ENCODE data around the gene SLC5A4.

- TF ChIP-seq, protein P1, sequence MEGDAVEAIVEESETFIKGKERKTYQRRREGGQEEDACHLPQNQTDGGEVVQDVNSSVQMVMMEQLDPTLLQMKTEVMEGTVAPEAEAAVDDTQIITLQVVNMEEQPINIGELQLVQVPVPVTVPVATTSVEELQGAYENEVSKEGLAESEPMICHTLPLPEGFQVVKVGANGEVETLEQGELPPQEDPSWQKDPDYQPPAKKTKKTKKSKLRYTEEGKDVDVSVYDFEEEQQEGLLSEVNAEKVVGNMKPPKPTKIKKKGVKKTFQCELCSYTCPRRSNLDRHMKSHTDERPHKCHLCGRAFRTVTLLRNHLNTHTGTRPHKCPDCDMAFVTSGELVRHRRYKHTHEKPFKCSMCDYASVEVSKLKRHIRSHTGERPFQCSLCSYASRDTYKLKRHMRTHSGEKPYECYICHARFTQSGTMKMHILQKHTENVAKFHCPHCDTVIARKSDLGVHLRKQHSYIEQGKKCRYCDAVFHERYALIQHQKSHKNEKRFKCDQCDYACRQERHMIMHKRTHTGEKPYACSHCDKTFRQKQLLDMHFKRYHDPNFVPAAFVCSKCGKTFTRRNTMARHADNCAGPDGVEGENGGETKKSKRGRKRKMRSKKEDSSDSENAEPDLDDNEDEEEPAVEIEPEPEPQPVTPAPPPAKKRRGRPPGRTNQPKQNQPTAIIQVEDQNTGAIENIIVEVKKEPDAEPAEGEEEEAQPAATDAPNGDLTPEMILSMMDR (conservative IDR thresholded peaks at IDR 0.05), result no peak
- TF ChIP-seq ZFX (IDR thresholded peaks at IDR 0.05), result no peak
Observed at GRCh38 chr22:32205974-32206773, 49.0 kb downstream of the SLC5A4 start.
